HG03064 (cell line): ENCODE data around the gene PLEKHA7.

Experiments used
- ATAC-seq: cut with Tn5 transposase; IDR thresholded peaks from one replicate; pipeline ENCODE4 v1.9.1; 2021; ENCODE audit warnings: low read depth; ENCODE audit not compliant: unreplicated experiment

Gene PLEKHA7

GRCh38 chr11:16799221-16799620 lies 215.0 kb downstream of the PLEKHA7 start:
- ATAC-seq: no peak

GRCh38 chr11:16797776-16798175 lies 216.4 kb downstream of the PLEKHA7 start:
- no peak for ATAC-seq

- ATAC-seq: no peak
These were observed 217.9 kb downstream of the PLEKHA7 start for GRCh38 chr11:16796311-16796710.

GRCh38 chr11:16795146-16795545 lies 219.1 kb downstream of the PLEKHA7 start:
- ATAC-seq: no peak

GRCh38 chr11:16794047-16794818 lies 220.0 kb downstream of the PLEKHA7 start:
- ATAC-seq: no peak

- ATAC-seq: no peak
These were observed 220.7 kb downstream of the PLEKHA7 start for GRCh38 chr11:16793511-16793910.

- ATAC-seq: no peak
These were observed 221.2 kb downstream of the PLEKHA7 start for GRCh38 chr11:16793009-16793408.

- ATAC-seq: no peak
These were observed 221.8 kb downstream of the PLEKHA7 start for GRCh38 chr11:16792426-16792825.

- ATAC-seq: no peak
These were observed 222.8 kb downstream of the PLEKHA7 start for GRCh38 chr11:16791191-16791961.

- ATAC-seq: no peak
These were observed 223.6 kb downstream of the PLEKHA7 start for GRCh38 chr11:16790486-16791190.

- no peak for ATAC-seq
These were observed 224.4 kb downstream of the PLEKHA7 start for GRCh38 chr11:16789560-16790485.

- ATAC-seq: no peak
These were observed 225.2 kb downstream of the PLEKHA7 start for GRCh38 chr11:16789063-16789420.

GRCh38 chr11:16788141-16789062 lies 225.8 kb downstream of the PLEKHA7 start:
- ATAC-seq: no peak

- no peak for ATAC-seq
These were observed 227.0 kb downstream of the PLEKHA7 start for GRCh38 chr11:16787035-16787742.

- ATAC-seq: no peak
These were observed 228.1 kb downstream of the PLEKHA7 start for GRCh38 chr11:16786131-16786530.

- peak; percentile 60 for ATAC-seq
These were observed 228.6 kb downstream of the PLEKHA7 start for GRCh38 chr11:16785520-16786128.

GRCh38 chr11:16784666-16785065 lies 229.5 kb downstream of the PLEKHA7 start:
- no peak for ATAC-seq

- no peak for ATAC-seq
These were observed 230.1 kb downstream of the PLEKHA7 start for GRCh38 chr11:16784097-16784496.
